HepG2 (cell line): ENCODE results near the gene NYNRIN. TPM values are rescaled to one million over a fixed set of nuclear protein-coding genes. Genes with fewer than 3 reads are reported as not detected.
A peak's percentile ranks its signal among the peaks of the same experiment; 100 is the strongest.

Experiments
- BCL6 ChIP-seq: IDR thresholded peaks from 2 replicates; pipeline ENCODE4 v1.6.1; 2016; ENCODE audit warnings: missing genetic modification reagents, missing compliant biosample characterization
- CAMTA2 ChIP-seq: sonication (generic); formaldehyde crosslinking; IDR thresholded peaks from 2 replicates; pipeline ENCODE4 v1.4.0; 2020; ENCODE audit warnings: mild to moderate bottlenecking, missing genetic modification reagents, borderline replicate concordance
- CHD4 ChIP-seq: fragments of 200-600 bp; sonication (generic); IDR thresholded peaks from 2 replicates; pipeline ENCODE4 v1.7.0; 2017; ENCODE audit warnings: mild to moderate bottlenecking, low read length, borderline replicate concordance
- DBP ChIP-seq: sonication (generic); formaldehyde crosslinking; IDR thresholded peaks from 2 replicates; pipeline ENCODE4 v1.4.0; 2020; ENCODE audit warnings: missing genetic modification reagents; ENCODE audit errors: not compliant biosample characterization
- DZIP1 ChIP-seq: sonication (generic); formaldehyde crosslinking; IDR thresholded peaks from 2 replicates; pipeline ENCODE4 v1.5.0; 2020; ENCODE audit warnings: mild to moderate bottlenecking, missing genetic modification reagents
- MLX ChIP-seq: IDR thresholded peaks from 2 replicates; pipeline ENCODE4 v1.6.1; 2016
- NBN ChIP-seq: fragments of 450-650 bp; conservative IDR thresholded peaks from 2 replicates; pipeline ENCODE4 v1.6.1; 2017
- PAF1 ChIP-seq: IDR thresholded peaks from 2 replicates; pipeline ENCODE4 v1.6.1; 2016; ENCODE audit warnings: missing genetic modification reagents, missing compliant biosample characterization
- RAD21 ChIP-seq: fragments of 450-650 bp; formaldehyde crosslinking; IDR thresholded peaks from 2 replicates; pipeline ENCODE4 v1.5.0; 2020; ENCODE audit warnings: mild to moderate bottlenecking
- RBM22 ChIP-seq: fragments of 200-400 bp; formaldehyde crosslinking; optimal IDR thresholded peaks from 2 replicates; pipeline ENCODE3; 2017; ENCODE audit warnings: mild to moderate bottlenecking, low read length, moderate library complexity
- RCOR2 ChIP-seq: IDR thresholded peaks from 2 replicates; pipeline ENCODE4 v1.6.1; 2016; ENCODE audit warnings: missing biosample characterization, missing genetic modification reagents
- REPIN1 ChIP-seq: sonication (generic); formaldehyde crosslinking; IDR thresholded peaks from 2 replicates; pipeline ENCODE4 v1.8.0; 2022; ENCODE audit warnings: missing genetic modification reagents, low read depth, mild to moderate bottlenecking, borderline replicate concordance
- SNAPC2 ChIP-seq: sonication (generic); formaldehyde crosslinking; IDR thresholded peaks from 2 replicates; pipeline ENCODE4 v1.8.1; 2022; ENCODE audit warnings: mild to moderate bottlenecking, missing genetic modification reagents
- SOX6 ChIP-seq, 2 experiments: fragments of 450-650 bp in 1 of 2; sonication (generic) in 1 of 2; formaldehyde crosslinking in 1 of 2; IDR thresholded peaks; 2 replicates each; pipeline versions ENCODE4 v1.4.0 to v1.6.1; 2017 to 2020; ENCODE audit warnings: antibody characterized with exemption in 1 of 2, mild to moderate bottlenecking in 1 of 2, missing genetic modification reagents in 1 of 2
- TCF7L2 ChIP-seq: IDR thresholded peaks from 2 replicates; pipeline ENCODE4 v1.6.1; 2011; ENCODE audit warnings: mild to moderate bottlenecking, low read depth, low read length, moderate library complexity
- TERF1 ChIP-seq: sonication (generic); formaldehyde crosslinking; IDR thresholded peaks from 2 replicates; pipeline ENCODE4 v1.8.0; 2022; ENCODE audit warnings: mild to moderate bottlenecking, missing genetic modification reagents, moderate library complexity
- THAP11 ChIP-seq: IDR thresholded peaks from 2 replicates; pipeline ENCODE4 v1.6.1; 2016; ENCODE audit warnings: missing biosample characterization, missing genetic modification reagents
- WIZ ChIP-seq: sonication (generic); formaldehyde crosslinking; IDR thresholded peaks from 2 replicates; pipeline ENCODE4 v1.5.1; 2020; ENCODE audit warnings: mild to moderate bottlenecking, missing genetic modification reagents
- ZNF124 ChIP-seq: sonication (generic); formaldehyde crosslinking; IDR thresholded peaks from 2 replicates; pipeline ENCODE4 v1.4.0; 2020; ENCODE audit warnings: missing genetic modification reagents
- ZNF253 ChIP-seq: sonication (generic); formaldehyde crosslinking; IDR thresholded peaks from 2 replicates; pipeline ENCODE4 v1.8.0; 2022; ENCODE audit warnings: mild to moderate bottlenecking, missing genetic modification reagents, borderline replicate concordance
- ZNF256 ChIP-seq: sonication (generic); formaldehyde crosslinking; conservative IDR thresholded peaks from 2 replicates; pipeline ENCODE4 v1.4.0; 2020; ENCODE audit warnings: missing genetic modification reagents
- ZNF367 ChIP-seq: sonication (generic); formaldehyde crosslinking; IDR thresholded peaks from 2 replicates; pipeline ENCODE4 v1.4.0; 2020; ENCODE audit warnings: missing genetic modification reagents, borderline replicate concordance
- ZNF484 ChIP-seq: sonication (generic); formaldehyde crosslinking; IDR thresholded peaks from 2 replicates; pipeline ENCODE4 v1.5.1; 2020; ENCODE audit warnings: mild to moderate bottlenecking, low read depth, missing genetic modification reagents, borderline replicate concordance
- ZNF562 ChIP-seq: sonication (generic); formaldehyde crosslinking; IDR thresholded peaks from 2 replicates; pipeline ENCODE4 v1.8.0; 2022; ENCODE audit warnings: missing genetic modification reagents, borderline replicate concordance
- ZNF652 ChIP-seq: IDR thresholded peaks from 2 replicates; pipeline ENCODE4 v1.6.1; 2016; ENCODE audit warnings: low read depth, borderline replicate concordance
- ZNF781 ChIP-seq: sonication (generic); formaldehyde crosslinking; IDR thresholded peaks from 2 replicates; pipeline ENCODE4 v1.5.1; 2020; ENCODE audit warnings: borderline replicate concordance, mild to moderate bottlenecking, missing genetic modification reagents; ENCODE audit errors: not compliant biosample characterization
- polyA plus RNA-seq, 8 experiments: library from polyadenylated mRNA; depleted of rRNA in 3 of 8; stranded (reverse) in 7 of 8; unstranded in 1 of 8; fragments of >200 nt; fragmentation: Illumina TruSeq in 4 of 8; extraction: Trizol in 4 of 8; gene quantifications; 2 replicates each; pipeline versions ENCODE4 v1.2.1 to v1.2.3, GENCODE V29; 2011 to 2016; ENCODE audit warnings: low read depth in 4 of 8, missing spikeins in 1 of 8, mixed read lengths in 1 of 8; ENCODE audit not compliant: insufficient read depth in 1 of 8
- total RNA-seq, 5 experiments: library from RNA; depleted of rRNA; stranded (reverse); fragments of >200 nt; fragmentation: Illumina TruSeq; extraction: Trizol; gene quantifications; 2 replicates each; pipeline ENCODE4 v1.2.3, GENCODE V29; 2016; ENCODE audit warnings: low read depth in 1 of 5

NYNRIN gene
- total and polyA plus RNA-seq, 2 of the 13 experiments (the other 11 are each of a cell fraction or from before 2014, with no cell fraction given) = 0.63 to 1.1 TPM

- TF ChIP-seq DBP (CRISPR knock-in tag) (no peak), ZNF652 (no peak), CAMTA2 (CRISPR knock-in tag) (no peak), TCF7L2 (no peak), BCL6 (CRISPR knock-in tag) (no peak), RBM22 (peak; percentile 53), MLX (CRISPR knock-in tag) (no peak), ZNF484 (CRISPR knock-in tag) (no peak), TERF1 (CRISPR knock-in tag) (no peak), ZNF253 (CRISPR knock-in tag) (no peak), ZNF367 (CRISPR knock-in tag) (no peak), SNAPC2 (CRISPR knock-in tag) (0 out of 2 replicates have a peak, but pooled peaks have one; percentile 18), CHD4 (no peak), THAP11 (CRISPR knock-in tag) (no peak), ZNF256 (CRISPR knock-in tag) (no peak), REPIN1 (peak; percentile 19; the same call in 1 of the 2 replicates), DZIP1 (no peak), RAD21 (CRISPR knock-in tag) (no peak), ZNF124 (CRISPR knock-in tag) (no peak), ZNF562 (CRISPR knock-in tag) (0 out of 2 replicates have a peak, but pooled peaks have one; percentile 42), RCOR2 (CRISPR knock-in tag) (no peak), ZNF781 (CRISPR knock-in tag) (no peak), PAF1 (CRISPR knock-in tag) (peak; percentile 75; the same call in 1 of the 2 replicates), SOX6 (IDR thresholded peaks at IDR 0.05) (no peak), SOX6 (CRISPR knock-in tag; IDR thresholded peaks at IDR 0.05) (no peak), NBN (no peak), WIZ (CRISPR knock-in tag) (no peak)
Observed at GRCh38 chr14:24438223-24439097, 39.7 kb downstream of the NYNRIN start (continued).
